Stimulated activated CD4-positive, alpha-beta T cell treated with anti-CD3 and anti-CD28 coated beads, Interleukin-2, amount 100 ng/mL, for 24 hours (primary cell): Measurements from ENCODE around the gene SLC6A6.
"Not testable (repeated sequence)": the region's sequence is repeated elsewhere in the genome, so short reads cannot be mapped to it uniquely, and the experiment has no call there.

Source experiments
- DNase-seq, 2 donors: peaks; one replicate each; pipeline ENCODE4 v3.0.0-alpha.2; 2020

Gene SLC6A6

GRCh38 chr3:14403619-14404155, 1.3 kb downstream of the SLC6A6 start:
- no peak for DNase-seq

GRCh38 chr3:14404186-14404585, 1.8 kb downstream of the SLC6A6 start:
- no peak for DNase-seq

- DNase-seq, result no peak
These were observed 2.4 kb downstream of the SLC6A6 start for GRCh38 chr3:14404631-14405359.

GRCh38 chr3:14405360-14406238, 3.2 kb downstream of the SLC6A6 start:
- no peak for DNase-seq

- no peak for DNase-seq
These were observed 3.9 kb downstream of the SLC6A6 start for GRCh38 chr3:14406336-14406735.

- no peak for DNase-seq
These were observed 4.4 kb downstream of the SLC6A6 start for GRCh38 chr3:14406766-14407165.

- DNase-seq, result no peak
These were observed 4.8 kb downstream of the SLC6A6 start for GRCh38 chr3:14407203-14407602.

- not testable (repeated sequence) for DNase-seq
These were observed 7.3 kb downstream of the SLC6A6 start for GRCh38 chr3:14409779-14410063.

GRCh38 chr3:14410106-14410502, 7.7 kb downstream of the SLC6A6 start:
- no peak for DNase-seq

GRCh38 chr3:14410503-14411165, 8.2 kb downstream of the SLC6A6 start:
- peak in 1 of 2 donors; percentile 50 for DNase-seq

- no peak for DNase-seq
These were observed 8.7 kb downstream of the SLC6A6 start for GRCh38 chr3:14411166-14411526.

GRCh38 chr3:14411988-14412387, 9.6 kb downstream of the SLC6A6 start:
- DNase-seq, result no peak

GRCh38 chr3:14412831-14413380, 10.5 kb downstream of the SLC6A6 start:
- DNase-seq, result no peak

GRCh38 chr3:14413381-14414071, 11.1 kb downstream of the SLC6A6 start:
- DNase-seq, result no peak

GRCh38 chr3:14414846-14415464, 12.5 kb downstream of the SLC6A6 start:
- no peak for DNase-seq

- no peak for DNase-seq
These were observed 13.1 kb downstream of the SLC6A6 start for GRCh38 chr3:14415501-14415900.

- DNase-seq, result no peak
These were observed 14.0 kb downstream of the SLC6A6 start for GRCh38 chr3:14416453-14416852.

GRCh38 chr3:14418296-14419250, 16.2 kb downstream of the SLC6A6 start:
- no peak for DNase-seq

GRCh38 chr3:14422016-14422963, 19.9 kb downstream of the SLC6A6 start:
- DNase-seq, result no peak
